ENCODE data around the gene AOAH.

Gene AOAH

DNA sequence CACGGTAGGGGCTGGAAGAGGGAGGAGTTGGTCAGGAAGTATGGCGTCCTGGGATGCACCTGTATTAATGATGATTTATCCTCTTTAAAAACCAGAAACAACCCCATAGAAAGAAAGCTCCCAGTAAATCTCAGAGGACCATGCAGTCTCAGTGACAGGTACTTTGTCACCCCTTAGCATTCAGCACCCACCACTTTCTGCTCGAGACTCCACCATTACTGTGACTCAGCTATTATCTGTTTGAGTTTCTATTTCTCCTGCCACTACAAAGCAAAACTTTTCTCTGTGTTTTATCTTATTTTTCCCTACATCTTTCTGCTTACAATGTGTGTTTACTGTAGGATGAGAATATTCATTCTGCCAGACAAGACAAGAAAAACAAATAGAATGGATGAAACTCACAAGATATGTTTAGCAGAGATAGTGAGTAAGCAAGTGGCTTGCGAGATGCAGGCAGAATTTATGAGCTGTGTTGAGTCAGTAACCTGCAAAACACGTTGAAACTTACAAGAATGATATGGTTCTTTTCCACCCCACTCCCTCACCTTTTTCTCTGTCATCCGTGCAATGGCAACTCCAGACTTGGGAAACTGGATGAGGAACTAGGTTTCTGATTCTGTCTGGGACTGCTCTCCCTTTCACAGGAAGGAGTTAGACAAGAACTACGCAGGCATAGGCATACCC, 127.1 kb downstream of the AOAH start:
- H3K27me3 ChIP-seq, result no peaks in the 10 kb centered on the region
- H3K9me3 ChIP-seq, result no peaks in the 10 kb centered on the region
- H3K4me3 ChIP-seq (ENCODE audit: low read depth in 1 of 2, low read length in 1 of 2), result no peak overlapping the region
- H3K36me3 ChIP-seq, result peaks cover 18% of the 10 kb centered on the region
- H3K27ac ChIP-seq, result peak overlapping the region; percentile 92
- peaks cover 94 to 100% of the 10 kb centered on the region in 2 experiments for H3K4me1 ChIP-seq (ENCODE audit: control insufficient read depth in 1 of 2, insufficient read depth in 1 of 2, low read depth in 1 of 2, low read length in 1 of 2)
- TF ChIP-seq, protein P1, sequence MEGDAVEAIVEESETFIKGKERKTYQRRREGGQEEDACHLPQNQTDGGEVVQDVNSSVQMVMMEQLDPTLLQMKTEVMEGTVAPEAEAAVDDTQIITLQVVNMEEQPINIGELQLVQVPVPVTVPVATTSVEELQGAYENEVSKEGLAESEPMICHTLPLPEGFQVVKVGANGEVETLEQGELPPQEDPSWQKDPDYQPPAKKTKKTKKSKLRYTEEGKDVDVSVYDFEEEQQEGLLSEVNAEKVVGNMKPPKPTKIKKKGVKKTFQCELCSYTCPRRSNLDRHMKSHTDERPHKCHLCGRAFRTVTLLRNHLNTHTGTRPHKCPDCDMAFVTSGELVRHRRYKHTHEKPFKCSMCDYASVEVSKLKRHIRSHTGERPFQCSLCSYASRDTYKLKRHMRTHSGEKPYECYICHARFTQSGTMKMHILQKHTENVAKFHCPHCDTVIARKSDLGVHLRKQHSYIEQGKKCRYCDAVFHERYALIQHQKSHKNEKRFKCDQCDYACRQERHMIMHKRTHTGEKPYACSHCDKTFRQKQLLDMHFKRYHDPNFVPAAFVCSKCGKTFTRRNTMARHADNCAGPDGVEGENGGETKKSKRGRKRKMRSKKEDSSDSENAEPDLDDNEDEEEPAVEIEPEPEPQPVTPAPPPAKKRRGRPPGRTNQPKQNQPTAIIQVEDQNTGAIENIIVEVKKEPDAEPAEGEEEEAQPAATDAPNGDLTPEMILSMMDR (IDR thresholded peaks at IDR 0.05), result no peak

DNA sequence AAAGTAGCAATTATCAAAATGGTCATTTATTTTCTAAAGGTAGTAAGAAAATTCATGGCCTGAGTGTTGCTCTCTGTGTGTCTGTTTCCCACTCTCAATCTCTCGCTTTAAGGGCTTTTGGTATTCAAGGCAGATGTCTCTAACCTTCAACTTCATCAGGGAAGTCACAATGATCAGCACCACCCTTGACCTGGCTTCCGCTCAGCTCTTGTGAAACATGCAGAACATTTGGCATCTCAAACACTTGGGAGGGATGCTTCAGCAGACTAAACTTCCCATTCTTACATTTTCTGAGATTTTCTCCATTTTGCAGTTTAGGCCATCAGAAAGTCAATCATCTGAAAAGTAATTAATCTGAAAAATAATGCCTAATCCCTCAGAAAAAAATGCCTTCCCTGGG, 129.8 kb downstream of the AOAH start:
- Histone ChIP-seq H3K27me3 (no peaks in the 10 kb centered on the region), H3K4me1 (ENCODE audit: control insufficient read depth in 1 of 2, insufficient read depth in 1 of 2, low read depth in 1 of 2, low read length in 1 of 2) (peaks cover 91 to 100% of the 10 kb centered on the region in 2 experiments), H3K4me3 (ENCODE audit: low read depth in 1 of 2, low read length in 1 of 2) (peak overlapping the region; percentile 58 to 61), H3K9me3 (no peaks in the 10 kb centered on the region), H3K36me3 (peaks cover 21% of the 10 kb centered on the region), H3K27ac (peak overlapping the region; percentile 93)
- TF ChIP-seq, protein P1 (IDR thresholded peaks at IDR 0.05), result no peak

DNA sequence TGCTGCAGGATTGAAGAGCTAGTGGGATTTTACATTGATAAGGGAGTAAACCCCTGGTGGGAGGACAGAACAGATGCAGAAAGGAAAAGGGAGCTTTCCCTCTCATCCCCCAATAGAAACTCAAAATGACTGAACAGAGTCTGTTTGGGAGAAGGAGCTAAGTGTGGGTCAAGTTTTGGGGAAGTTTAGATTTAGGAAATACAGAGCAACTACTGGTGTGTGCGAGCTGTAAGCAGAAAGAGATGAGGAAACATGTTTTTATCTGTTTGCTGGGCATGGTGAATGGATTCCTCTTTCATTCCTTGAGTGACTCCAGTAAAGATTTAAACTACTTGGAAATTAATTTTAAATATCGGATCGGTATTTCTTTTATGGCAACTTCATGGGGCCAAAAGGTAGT, 132.7 kb downstream of the AOAH start:
- Histone ChIP-seq H3K27ac (peak overlapping the region; percentile 93), H3K9me3 (no peaks in the 10 kb centered on the region), H3K27me3 (no peaks in the 10 kb centered on the region), H3K4me3 (ENCODE audit: low read depth in 1 of 2, low read length in 1 of 2) (peak overlapping the region; percentile 58 to 61), H3K4me1 (ENCODE audit: control insufficient read depth in 1 of 2, insufficient read depth in 1 of 2, low read depth in 1 of 2, low read length in 1 of 2) (peaks cover 67 to 87% of the 10 kb centered on the region in 2 experiments), H3K36me3 (peaks cover 46% of the 10 kb centered on the region)
- TF ChIP-seq, protein P1 (IDR thresholded peaks at IDR 0.05), result no peak

DNA sequence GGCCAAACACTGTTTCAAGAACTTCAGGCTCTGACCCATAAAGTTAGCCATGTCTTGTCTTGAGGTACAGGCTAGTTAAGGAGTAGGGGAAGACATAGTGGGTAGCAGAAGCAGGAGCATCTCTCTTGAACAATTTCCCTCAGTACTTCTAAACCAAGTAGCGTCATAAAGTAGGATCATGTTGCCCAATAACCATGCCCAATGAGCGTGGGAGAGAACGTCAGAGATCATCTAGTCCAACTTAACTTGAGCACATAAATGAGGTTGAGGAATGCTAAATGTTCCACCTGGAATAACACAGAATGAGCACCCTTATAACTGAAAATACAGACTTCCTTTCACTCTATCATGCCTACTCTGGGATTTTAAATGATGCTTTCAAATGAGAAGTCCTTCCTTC, 134.9 kb downstream of the AOAH start:
- Histone ChIP-seq H3K9me3 (no peaks in the 10 kb centered on the region), H3K4me1 (ENCODE audit: control insufficient read depth in 1 of 2, insufficient read depth in 1 of 2, low read depth in 1 of 2, low read length in 1 of 2) (peaks cover 50 to 64% of the 10 kb centered on the region in 2 experiments), H3K27me3 (no peaks in the 10 kb centered on the region), H3K27ac (peak overlapping the region; percentile 93), H3K36me3 (peaks cover 55% of the 10 kb centered on the region), H3K4me3 (ENCODE audit: low read depth in 1 of 2, low read length in 1 of 2) (peak overlapping the region in 1 of 2 experiments; percentile 58)
- TF ChIP-seq, protein P1 (IDR thresholded peaks at IDR 0.05), result no peak

DNA sequence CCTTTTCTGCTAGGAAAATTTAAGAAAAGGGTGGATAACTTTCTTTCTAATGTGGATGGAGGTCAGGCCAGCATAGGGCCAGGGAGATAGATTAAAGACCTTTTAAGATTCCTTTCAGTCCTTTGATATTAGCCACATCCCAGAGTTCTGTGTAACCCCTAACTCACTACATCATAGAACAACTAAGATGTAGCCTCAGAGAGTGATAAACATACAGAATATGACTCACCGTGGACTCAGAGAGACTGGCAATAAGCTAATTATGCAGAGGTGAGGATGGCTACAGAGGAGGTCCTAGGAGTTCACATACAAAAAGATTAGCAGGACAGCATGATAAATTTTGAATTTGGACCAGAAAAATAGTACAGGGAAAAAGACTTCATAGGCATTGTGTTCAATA, 141.0 kb downstream of the AOAH start:
- Histone ChIP-seq H3K27ac (peak overlapping the region; percentile 43), H3K9me3 (no peaks in the 10 kb centered on the region), H3K4me3 (ENCODE audit: low read depth in 1 of 2, low read length in 1 of 2) (no peak overlapping the region), H3K4me1 (ENCODE audit: control insufficient read depth in 1 of 2, insufficient read depth in 1 of 2, low read depth in 1 of 2, low read length in 1 of 2) (peaks cover 0 to 11% of the 10 kb centered on the region in 2 experiments), H3K27me3 (no peaks in the 10 kb centered on the region), H3K36me3 (peaks cover 71% of the 10 kb centered on the region)
- TF ChIP-seq, protein P1 (IDR thresholded peaks at IDR 0.05), result no peak
